NCI-H82 treated with DMSO at 0.1 percent for 48 hours (cell line): Measurements from ENCODE around the gene ZNF609.

Source experiments
- DNase-seq: peaks from one replicate; lab custom pipeline; 2025; ENCODE audit not compliant: unreplicated experiment; lab: John Stamatoyannopoulos, UW

ZNF609 gene

GRCh38 chr15:64687172-64687571 lies 226.8 kb downstream of the ZNF609 start:
- no peak for DNase-seq

- DNase-seq = no peak
Measured at GRCh38 chr15:64687688-64688087, 227.3 kb downstream of the ZNF609 start.

GRCh38 chr15:64688770-64689169 lies 228.4 kb downstream of the ZNF609 start:
- DNase-seq = no peak

- DNase-seq = peak; percentile 61
Measured at GRCh38 chr15:64690008-64690407, 229.6 kb downstream of the ZNF609 start.

- DNase-seq = no peak
Measured at GRCh38 chr15:64690578-64691296, 230.4 kb downstream of the ZNF609 start.

- no peak for DNase-seq
Measured at GRCh38 chr15:64691896-64692565, 231.7 kb downstream of the ZNF609 start.

GRCh38 chr15:64693134-64693533 lies 232.8 kb downstream of the ZNF609 start:
- DNase-seq = no peak

- no peak for DNase-seq
Measured at GRCh38 chr15:64694816-64695215, 234.4 kb downstream of the ZNF609 start.

- DNase-seq = peak; percentile 48
Measured at GRCh38 chr15:64695561-64695992, 235.2 kb downstream of the ZNF609 start.

GRCh38 chr15:64696481-64696880 lies 236.1 kb downstream of the ZNF609 start:
- DNase-seq = no peak

GRCh38 chr15:64697911-64698369 lies 237.6 kb downstream of the ZNF609 start:
- DNase-seq = no peak

- DNase-seq = no peak
Measured at GRCh38 chr15:64698823-64699222, 238.4 kb downstream of the ZNF609 start.

GRCh38 chr15:64699751-64700388 lies 239.5 kb downstream of the ZNF609 start:
- DNase-seq = no peak

- DNase-seq = no peak
Measured at GRCh38 chr15:64701051-64701450, 240.7 kb downstream of the ZNF609 start.

GRCh38 chr15:64701482-64702184 lies 241.3 kb downstream of the ZNF609 start:
- no peak for DNase-seq

- DNase-seq = peak; percentile 88
Measured at GRCh38 chr15:64702816-64703631, 242.6 kb downstream of the ZNF609 start.

- no peak for DNase-seq
Measured at GRCh38 chr15:64703632-64703959, 243.2 kb downstream of the ZNF609 start.

- no peak for DNase-seq
Measured at GRCh38 chr15:64705006-64705405, 244.6 kb downstream of the ZNF609 start.

- no peak for DNase-seq
Measured at GRCh38 chr15:64706011-64706911, 245.9 kb downstream of the ZNF609 start.
